ENCODE results near the gene SNX14.

GRCh38 chr6:85464260-85464644 is 129.4 kb downstream of the SNX14 start:
- TF ChIP-seq CTCF (IDR thresholded peaks at IDR 0.05), result no peak
- TF ChIP-seq POLR2A (IDR thresholded peaks at IDR 0.05), result peak in 1 of 2 donors; percentile 4
